ENCODE results near the gene COLEC12.

The COLEC12 gene

GRCh38 chr18:468955-469790, 31.3 kb downstream of the COLEC12 start:
- CTCF ChIA-PET: interaction anchor here (0.6 to 0.7 kb wide), 3 partner anchors 14 to 185 kb away, joined by 3 to 4 read pairs (median 3); no protein-coding TSS in a partner anchor
- Histone ChIP-seq H3K4me1 (ENCODE audit: control insufficient read depth, insufficient read depth, low read length) (no peaks in the 10 kb centered on the region), H3K9me3 (ENCODE audit: control insufficient read depth, insufficient read depth, low read depth, low read length) (no peaks in the 10 kb centered on the region)

GRCh38 chr18:463827-464541, 36.5 kb downstream of the COLEC12 start:
- no peaks in the 10 kb centered on the region for H3K4me1 ChIP-seq (ENCODE audit: control insufficient read depth, insufficient read depth, low read length)
- TF ChIP-seq ZBTB17 (tag by site-specific recombination; IDR thresholded peaks at IDR 0.05) (0 out of 2 replicates have a peak, but pooled peaks have one; percentile 26), EGR2 (tag by site-specific recombination; IDR thresholded peaks at IDR 0.05; ENCODE audit: low read depth) (0 out of 2 replicates have a peak, but pooled peaks have one; percentile 10), ZNF423 (tag by site-specific recombination; IDR thresholded peaks at IDR 0.05) (no peak)
- H3K9me3 ChIP-seq (ENCODE audit: control insufficient read depth, insufficient read depth, low read depth, low read length): no peaks in the 10 kb centered on the region
- CTCF ChIA-PET: interaction anchor here (0.5 to 0.7 kb wide), 3 partner anchors 20 to 228 kb away, joined by 3 read pairs; no protein-coding TSS in a partner anchor
- H3K36me3 ChIP-seq (ENCODE audit: control insufficient read depth in 2 of 2, insufficient read depth in 1 of 2, low read length in 2 of 2): no peaks in the 10 kb centered on the region
- H3K4me3 ChIP-seq (ENCODE audit: low read depth, low read length): no peak overlapping the region
- POLR2A ChIA-PET: no interaction called here
- no peak overlapping the region for H3K27ac ChIP-seq (ENCODE audit: extremely low read depth, low read depth, low read length)

More at GRCh38 chr18:468955-469790, 31.3 kb downstream of the COLEC12 start:
- TF ChIP-seq ZNF664 (tag by site-specific recombination; IDR thresholded peaks at IDR 0.05) (no peak), ZNF335 (tag by site-specific recombination; conservative IDR thresholded peaks at IDR 0.05) (0 out of 2 replicates have a peak, but pooled peaks have one; percentile 40), ZNF548 (tag by site-specific recombination; IDR thresholded peaks at IDR 0.05) (no peak), ZFP41 (tag by site-specific recombination; IDR thresholded peaks at IDR 0.05; ENCODE audit: borderline replicate concordance) (no peak), INSM2 (tag by site-specific recombination; IDR thresholded peaks at IDR 0.05) (no peak), ZBTB21 (tag by site-specific recombination; IDR thresholded peaks at IDR 0.05) (no peak), IKZF3 (tag by site-specific recombination; IDR thresholded peaks at IDR 0.05) (no peak), ZNF654 (tag by site-specific recombination; IDR thresholded peaks at IDR 0.05; ENCODE audit: low read depth) (peak; percentile 21)
- TF ChIP-seq, protein P1, sequence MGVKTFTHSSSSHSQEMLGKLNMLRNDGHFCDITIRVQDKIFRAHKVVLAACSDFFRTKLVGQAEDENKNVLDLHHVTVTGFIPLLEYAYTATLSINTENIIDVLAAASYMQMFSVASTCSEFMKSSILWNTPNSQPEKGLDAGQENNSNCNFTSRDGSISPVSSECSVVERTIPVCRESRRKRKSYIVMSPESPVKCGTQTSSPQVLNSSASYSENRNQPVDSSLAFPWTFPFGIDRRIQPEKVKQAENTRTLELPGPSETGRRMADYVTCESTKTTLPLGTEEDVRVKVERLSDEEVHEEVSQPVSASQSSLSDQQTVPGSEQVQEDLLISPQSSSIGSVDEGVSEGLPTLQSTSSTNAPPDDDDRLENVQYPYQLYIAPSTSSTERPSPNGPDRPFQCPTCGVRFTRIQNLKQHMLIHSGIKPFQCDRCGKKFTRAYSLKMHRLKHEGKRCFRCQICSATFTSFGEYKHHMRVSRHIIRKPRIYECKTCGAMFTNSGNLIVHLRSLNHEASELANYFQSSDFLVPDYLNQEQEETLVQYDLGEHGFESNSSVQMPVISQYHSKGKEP (tag by site-specific recombination; IDR thresholded peaks at IDR 0.05): no peak
- Histone ChIP-seq H3K27ac (ENCODE audit: extremely low read depth, low read depth, low read length) (no peak overlapping the region), H3K36me3 (ENCODE audit: control insufficient read depth in 2 of 2, insufficient read depth in 1 of 2, low read length in 2 of 2) (no peaks in the 10 kb centered on the region), H3K4me3 (ENCODE audit: low read depth, low read length) (no peak overlapping the region)
- POLR2A ChIA-PET: interaction anchor here (0.6 kb wide), 1 partner anchor 201 kb away, joined by 3 read pairs; the partner anchor contains the start of gene THOC1

GRCh38 chr18:463403-463802, 37.1 kb downstream of the COLEC12 start:
- H3K9me3 ChIP-seq (ENCODE audit: control insufficient read depth, insufficient read depth, low read depth, low read length): no peaks in the 10 kb centered on the region
- H3K36me3 ChIP-seq (ENCODE audit: control insufficient read depth in 2 of 2, insufficient read depth in 1 of 2, low read length in 2 of 2): no peaks in the 10 kb centered on the region
- no peaks in the 10 kb centered on the region for H3K4me1 ChIP-seq (ENCODE audit: control insufficient read depth, insufficient read depth, low read length)
- TF ChIP-seq ZBTB11 (tag by site-specific recombination; conservative IDR thresholded peaks at IDR 0.05; ENCODE audit: low read depth) (no peak), ZIC2 (tag by site-specific recombination; IDR thresholded peaks at IDR 0.05) (peak; percentile 54), ZNF23 (tag by site-specific recombination; IDR thresholded peaks at IDR 0.05; ENCODE audit: borderline replicate concordance) (no peak), PRDM6 (tag by site-specific recombination; IDR thresholded peaks at IDR 0.05) (0 out of 2 replicates have a peak, but pooled peaks have one; percentile 12), TCF7L2 (IDR thresholded peaks at IDR 0.05; ENCODE audit: borderline replicate concordance, low read depth, low read length) (0 out of 2 replicates have a peak, but pooled peaks have one; percentile 31), ZXDB (tag by site-specific recombination; IDR thresholded peaks at IDR 0.05) (no peak), ZNF830 (tag by site-specific recombination; IDR thresholded peaks at IDR 0.05; ENCODE audit: low read depth) (no peak), ZBTB8A (tag by site-specific recombination; IDR thresholded peaks at IDR 0.05) (0 out of 2 replicates have a peak, but pooled peaks have one; percentile 16)
- H3K4me3 ChIP-seq (ENCODE audit: low read depth, low read length): no peak overlapping the region
- POLR2A ChIA-PET: no interaction called here
- CTCF ChIA-PET: interaction anchor here (0.6 to 0.7 kb wide), 2 partner anchors 20 to 228 kb away, joined by 3 read pairs; no protein-coding TSS in a partner anchor
- no peak overlapping the region for H3K27ac ChIP-seq (ENCODE audit: extremely low read depth, low read depth, low read length)

All from HEK293 (cell line).